D721Med (cell line): Measurements from ENCODE around the gene RGS6.

Experiments
- DNase-seq: peaks from one replicate; pipeline ENCODE4 v3.0.0; 2011; ENCODE audit warnings: low spot score; ENCODE audit not compliant: insufficient read length
- FAIRE-seq: peaks from 2 replicates; lab custom pipeline; 2011; peaks lifted over from hg19 to GRCh38; lab: Jason Lieb, UNC
- CTCF ChIP-seq: IDR thresholded peaks from 2 replicates; pipeline ENCODE4 v1.5.1; 2012; ENCODE audit warnings: mild to moderate bottlenecking, control low read depth; ENCODE audit not compliant: insufficient read depth; ENCODE audit errors: missing control alignments

The RGS6 gene

DNA sequence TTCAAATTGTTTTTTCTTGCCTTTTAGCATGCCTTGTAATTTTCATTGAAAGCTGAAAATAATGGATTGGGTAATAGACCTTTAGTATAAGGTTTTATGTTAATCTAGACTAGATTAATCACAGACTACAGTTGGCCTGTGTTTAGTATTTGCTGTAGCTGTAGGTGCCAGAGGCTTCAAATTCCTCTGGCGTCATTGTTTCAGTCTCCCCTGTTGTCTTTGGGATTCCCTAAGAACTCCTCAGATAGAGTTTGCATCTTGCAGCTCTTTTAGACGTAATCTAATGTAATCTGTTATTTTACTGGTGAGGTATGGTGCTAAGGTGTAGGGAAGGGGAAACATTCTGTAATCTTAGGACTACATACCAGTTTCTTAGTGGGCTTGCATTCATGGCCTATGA lies 113.0 kb downstream of the RGS6 start:
- no peak for DNase-seq
- FAIRE-seq, result no peak

GRCh38 chr14:72045885-72046284 lies 113.7 kb downstream of the RGS6 start:
- TF ChIP-seq CTCF, result no peak
- DNase-seq, result no peak
- FAIRE-seq, result no peak

More for the DNA sequence above, 113.0 kb downstream of the RGS6 start:
- no peak for TF ChIP-seq CTCF

- no peak for TF ChIP-seq CTCF
- no peak for FAIRE-seq
- DNase-seq, result no peak
These were observed 117.2 kb downstream of the RGS6 start for GRCh38 chr14:72049462-72049861.

DNA sequence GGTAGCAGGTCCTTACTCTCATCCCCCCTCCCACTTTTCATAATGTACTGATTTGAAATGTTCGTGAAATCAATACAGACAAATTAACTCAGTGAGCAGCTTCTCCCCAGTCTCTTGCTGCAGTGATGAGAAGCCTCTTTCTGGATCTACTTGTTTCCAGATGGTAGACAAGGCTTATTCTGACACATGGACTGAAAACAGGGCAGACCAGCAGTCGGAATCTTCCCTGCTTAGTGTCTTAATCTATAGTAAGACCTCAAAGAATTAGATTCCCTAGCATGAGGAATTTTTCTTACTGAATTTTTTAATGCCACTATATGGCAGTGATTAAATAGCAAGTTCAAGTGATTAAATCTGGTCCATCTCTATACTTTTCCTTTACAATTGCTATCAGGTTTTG lies 120.1 kb downstream of the RGS6 start:
- DNase-seq (no peak), FAIRE-seq (peak; percentile 78)
- no peak for TF ChIP-seq CTCF

DNA sequence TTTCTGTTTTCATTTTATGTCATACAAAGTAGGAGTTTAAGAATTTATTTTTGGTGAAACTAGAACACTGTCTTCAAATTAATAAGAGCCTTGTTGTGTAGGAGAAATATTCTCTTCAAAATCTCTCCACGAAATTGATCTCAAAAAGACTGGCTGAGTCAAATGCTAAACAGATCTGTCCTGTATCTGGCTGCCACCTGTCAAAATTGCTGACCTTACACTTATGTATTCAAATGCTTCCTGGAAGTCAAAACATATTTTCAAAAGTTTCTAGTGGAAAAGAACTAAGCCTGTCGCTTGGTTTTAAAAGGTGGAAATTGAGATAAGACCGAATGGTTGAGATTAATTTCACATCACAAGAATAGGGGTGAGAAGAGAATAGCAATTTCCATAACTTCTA lies 121.4 kb downstream of the RGS6 start:
- no peak for TF ChIP-seq CTCF
- DNase-seq (no peak), FAIRE-seq (no peak)

DNA sequence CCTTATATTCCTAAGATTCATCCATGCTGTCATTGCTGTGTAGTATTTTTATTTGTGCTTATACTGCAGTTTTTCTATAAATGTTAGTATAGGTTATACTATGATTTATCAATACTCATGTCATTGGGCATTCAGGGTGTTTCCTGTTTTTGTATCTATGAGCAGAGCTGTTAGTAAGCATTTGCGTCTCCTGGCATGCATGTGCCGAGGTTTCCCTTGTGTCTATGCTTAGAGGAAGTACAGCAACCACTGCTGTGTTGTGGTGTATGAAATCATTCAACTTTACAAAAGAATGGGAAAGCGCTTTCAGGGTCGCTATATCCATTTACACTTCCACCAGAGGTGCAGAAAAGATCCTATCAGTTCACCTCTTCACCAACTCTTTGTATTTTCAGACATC lies 122.7 kb downstream of the RGS6 start:
- TF ChIP-seq CTCF, result no peak
- FAIRE-seq, result no peak
- no peak for DNase-seq

DNA sequence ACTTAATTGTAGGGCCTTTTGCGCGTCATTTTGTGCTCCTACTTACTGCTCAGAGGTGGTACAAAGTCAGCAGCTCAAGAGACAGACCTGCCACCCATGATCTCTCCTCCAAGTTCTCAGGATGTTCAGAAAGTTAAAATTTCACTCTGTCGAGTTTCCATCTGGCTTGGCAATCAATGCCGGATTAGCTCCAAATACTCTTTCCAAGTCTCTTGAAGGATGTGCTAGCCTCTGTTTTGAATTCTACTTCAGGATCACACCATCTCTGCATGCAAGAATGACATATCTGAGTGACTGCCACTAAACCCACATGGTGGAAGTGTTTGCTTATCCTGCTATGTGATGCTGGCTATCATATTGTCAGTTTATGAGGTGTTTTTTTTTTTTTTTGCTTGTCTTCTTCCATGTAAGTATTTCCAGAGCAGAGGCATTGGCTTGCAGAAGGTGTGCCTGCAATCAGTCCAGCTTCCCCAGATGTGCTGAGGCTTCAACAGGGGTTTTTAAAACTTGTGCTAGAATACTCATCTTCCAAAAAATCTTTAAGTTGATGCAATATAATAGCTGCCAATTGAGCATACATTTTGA lies 125.6 kb downstream of the RGS6 start:
- TF ChIP-seq CTCF, result no peak
- FAIRE-seq, result no peak

More for the DNA sequence above, 125.6 kb downstream of the RGS6 start:
- DNase-seq, result no peak
